SK-N-SH (cell line): ENCODE measurements around the gene ITFG1.

ENCODE experiments used
- CTCF ChIP-seq: fragments of 200-600 bp; sonication (generic); IDR thresholded peaks from 2 replicates; pipeline ENCODE4 v1.6.1; 2017; ENCODE audit warnings: antibody characterized with exemption, mild to moderate bottlenecking, moderate library complexity
- EP300 ChIP-seq, 2 experiments: IDR thresholded peaks; 2 replicates each; pipeline versions ENCODE4 v1.4.0 to v1.6.1; 2012; ENCODE audit warnings: borderline replicate concordance in 1 of 2, low read depth in 1 of 2, low read length in 1 of 2
- NRF1 ChIP-seq: IDR thresholded peaks from 2 replicates; pipeline ENCODE4 v1.6.1; 2012; ENCODE audit warnings: low read depth, mild to moderate bottlenecking, low read length
- POLR2AphosphoS5 ChIP-seq: IDR thresholded peaks from 2 replicates; pipeline ENCODE4 v1.6.1; 2012; ENCODE audit warnings: low read depth, low read length
- REST ChIP-seq: IDR thresholded peaks from 2 replicates; pipeline ENCODE4 v1.6.1; 2012; ENCODE audit warnings: mild to moderate bottlenecking, low read depth, low read length, moderate library complexity
- RXRA ChIP-seq: IDR thresholded peaks from 2 replicates; pipeline ENCODE4 v1.4.0; 2012; ENCODE audit warnings: low read depth, mild to moderate bottlenecking, borderline replicate concordance
- SIN3A ChIP-seq: IDR thresholded peaks from 2 replicates; pipeline ENCODE4 v1.6.1; 2012; ENCODE audit warnings: low read depth, mild to moderate bottlenecking, low read length, moderate library complexity, borderline replicate concordance
- SMC3 ChIP-seq: IDR thresholded peaks from 2 replicates; pipeline ENCODE4 v1.6.1; 2012; ENCODE audit warnings: low read depth, low read length, improper control_type of control experiment
- USF1 ChIP-seq: IDR thresholded peaks from 2 replicates; pipeline ENCODE4 v1.4.0; 2012; ENCODE audit warnings: low read depth, borderline replicate concordance
- YY1 ChIP-seq: IDR thresholded peaks from 2 replicates; pipeline ENCODE4 v1.4.0; 2012; ENCODE audit warnings: low read depth, mild to moderate bottlenecking

- TF ChIP-seq REST (no peak), CTCF (no peak), EP300 (IDR thresholded peaks at IDR 0.05; ENCODE audit: borderline replicate concordance in 1 of 2, low read depth in 1 of 2, low read length in 1 of 2) (no peak), USF1 (no peak), POLR2AphosphoS5 (no peak), NRF1 (no peak), SIN3A (no peak), SMC3 (no peak), YY1 (no peak), RXRA (no peak)
Measured at GRCh38 chr16:47477679-47478078, 16.8 kb upstream of the ITFG1 start.
